A673 (cell line): ENCODE results near the gene ADORA2A. TPM values are rescaled to one million over a fixed set of nuclear protein-coding genes. Genes with fewer than 3 reads are reported as not detected.

Experiments used
- BruUV-seq: library from RNA; stranded (reverse); fragments of 400-500 nt; replicated peaks from 2 replicates; lab custom pipeline; 2021; lab: Mats Ljungman, UMichigan
- CTCF ChIA-PET: fragments of 300-600 bp; sonication (Branson Sonifier 250); formaldehyde crosslinking; loops from one replicate; lab custom pipeline; 2022; ENCODE audit warnings: antibody characterized with exemption; lab: Charles Lee
- POLR2A ChIA-PET: fragments of 300-600 bp; sonication (Branson Sonifier 250); formaldehyde crosslinking; loops from one replicate; lab custom pipeline; 2022; ENCODE audit warnings: antibody characterized with exemption; ENCODE audit not compliant: low non-redundant PET; lab: Charles Lee
- DNase-seq: peaks from one replicate; pipeline ENCODE4 v3.0.0-alpha.2; 2015; ENCODE audit warnings: low spot score
- H3K27ac ChIP-seq: fragments of 200-600 bp; sonication (generic); 2 replicates; pipeline ENCODE4 v1.5.1; 2016; ENCODE audit warnings: mixed run types, low read depth, mild to moderate bottlenecking, mixed read lengths, antibody characterized with exemption, low read length; ENCODE audit not compliant: poor library complexity, severe bottlenecking
- H3K27me3 ChIP-seq: fragments of 200-600 bp; sonication (generic); replicated peaks from 2 replicates; pipeline ENCODE4 v1.6.1; 2017; ENCODE audit warnings: mixed run types, low read depth, mild to moderate bottlenecking, mixed read lengths, antibody characterized with exemption, low read length; ENCODE audit not compliant: insufficient read depth, poor library complexity
- H3K36me3 ChIP-seq: fragments of 200-600 bp; sonication (generic); 2 replicates; pipeline ENCODE4 v1.6.1; 2016; ENCODE audit warnings: mixed run types, mild to moderate bottlenecking, mixed read lengths, antibody characterized with exemption, low read length; ENCODE audit not compliant: insufficient read depth, poor library complexity, severe bottlenecking
- H3K4me1 ChIP-seq: fragments of 200-600 bp; sonication (generic); 2 replicates; pipeline ENCODE4 v1.6.1; 2017; ENCODE audit warnings: mixed run types, mild to moderate bottlenecking, mixed read lengths, antibody characterized with exemption, low read length; ENCODE audit not compliant: insufficient read depth, poor library complexity, severe bottlenecking
- H3K4me3 ChIP-seq: fragments of 200-600 bp; sonication (generic); 2 replicates; pipeline ENCODE4 v1.5.1; 2016; ENCODE audit warnings: low read depth, mixed run types, mild to moderate bottlenecking, mixed read lengths, low read length; ENCODE audit not compliant: poor library complexity, severe bottlenecking
- H3K9me3 ChIP-seq: fragments of 200-600 bp; sonication (generic); 2 replicates; pipeline ENCODE4 v1.6.1; 2016; ENCODE audit warnings: mixed run types, low read depth, mild to moderate bottlenecking, mixed read lengths, antibody characterized with exemption, low read length; ENCODE audit not compliant: poor library complexity, severe bottlenecking
- CTCF ChIP-seq: fragments of 300-800, 200-600 bp; sonication (generic); conservative IDR thresholded peaks from 2 replicates; pipeline ENCODE4 v1.5.1; 2017; ENCODE audit warnings: low read depth, mild to moderate bottlenecking, antibody characterized with exemption, low read length, moderate library complexity, mixed read lengths
- EZH2 ChIP-seq: fragments of 200-600 bp; sonication (generic); IDR thresholded peaks from 2 replicates; pipeline ENCODE4 v1.6.1; 2017; ENCODE audit warnings: borderline replicate concordance, low read depth, mild to moderate bottlenecking, mixed read lengths, antibody characterized with exemption, low read length; ENCODE audit not compliant: poor library complexity, severe bottlenecking
- intact Hi-C: fragments of 100-400 bp; cut with micrococcal nuclease; formaldehyde crosslinking; loops from one replicate; pipeline ENCODE4 v1.10.0; 2022; ENCODE audit not compliant: unreplicated experiment
- total RNA-seq: library from RNA; stranded (reverse); gene quantifications from 2 replicates; pipeline ENCODE4 v1.2.3, GENCODE V29; 2021

Gene ADORA2A
- total RNA-seq, 1 experiment from 2014 or later, result 9.6 TPM

DNA sequence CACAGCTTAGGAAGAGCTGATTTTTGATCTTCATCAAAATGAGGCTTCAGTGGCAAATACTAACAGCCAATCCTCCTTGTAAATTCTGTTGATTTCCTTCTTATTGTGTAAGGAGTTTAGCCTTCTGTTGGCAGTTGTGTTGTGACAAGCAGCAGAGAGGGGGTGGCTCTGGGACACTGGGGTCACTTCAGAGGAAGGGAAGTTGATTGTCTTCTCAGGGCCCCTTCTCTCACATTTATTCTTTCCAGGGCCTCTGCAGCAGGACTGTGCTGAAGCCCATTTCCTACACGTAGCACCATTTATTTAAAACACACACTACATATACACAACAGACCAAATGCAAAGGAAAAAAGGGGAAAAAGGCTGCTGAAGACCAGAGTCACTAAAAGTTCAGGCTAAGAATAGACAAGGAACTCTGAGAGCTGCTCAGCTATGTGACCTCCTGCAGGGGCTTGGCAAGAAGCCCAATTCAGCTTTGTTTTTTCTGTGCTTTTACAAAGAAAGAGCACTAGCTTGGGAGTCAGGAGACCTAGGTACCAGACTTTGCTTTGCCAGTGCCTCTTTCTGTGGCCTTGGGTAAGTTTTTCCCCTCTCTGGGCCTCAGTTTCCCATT, 39.4 kb downstream of the ADORA2A start:
- POLR2A ChIA-PET, result no interaction called here
- Histone ChIP-seq H3K4me3 (no peak overlapping the region), H3K36me3 (no peaks in the 10 kb centered on the region), H3K9me3 (no peaks in the 10 kb centered on the region), H3K27me3 (no peaks in the 10 kb centered on the region), H3K27ac (peak overlapping the region; percentile 34), H3K4me1 (peaks cover 12% of the 10 kb centered on the region)
- BruUV-seq, result no TSS peak
- CTCF ChIA-PET, result interaction anchor here (0.5 to 0.7 kb wide), 2 partner anchors 14 to 56 kb away, joined by 3 to 6 read pairs; no protein-coding TSS in a partner anchor
- no peak for TF ChIP-seq EZH2
- TF ChIP-seq CTCF, result no peak
- peak; percentile 86 for DNase-seq
- intact Hi-C loops, result no loop called here

DNA sequence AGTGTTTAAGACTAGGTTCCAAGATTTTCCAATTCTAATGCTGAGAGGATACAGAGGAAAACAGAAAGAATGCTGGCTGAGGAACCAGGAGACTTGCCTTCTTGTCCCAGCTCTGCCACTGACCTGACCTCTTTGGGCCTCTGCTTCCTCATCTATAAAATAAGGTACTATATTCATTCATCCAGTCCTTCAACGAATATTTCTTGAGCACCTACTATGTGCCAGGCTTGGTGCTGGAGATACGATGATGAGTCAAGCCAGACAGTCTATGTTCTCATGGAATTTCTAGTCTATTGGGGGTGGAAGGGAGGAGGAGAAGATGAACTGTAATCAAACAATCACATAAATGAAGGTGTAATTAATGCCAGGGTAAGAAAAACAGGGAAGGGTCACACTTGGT, 39.9 kb downstream of the ADORA2A start:
- H3K4me1 ChIP-seq, result peaks cover 12% of the 10 kb centered on the region
- POLR2A ChIA-PET, result no interaction called here
- no peaks in the 10 kb centered on the region for H3K27me3 ChIP-seq
- intact Hi-C loops, result no loop called here
- BruUV-seq, result no TSS peak
- H3K36me3 ChIP-seq, result no peaks in the 10 kb centered on the region
- peak overlapping the region; percentile 34 for H3K27ac ChIP-seq
- CTCF ChIA-PET, result interaction anchor here (0.5 to 0.7 kb wide), 2 partner anchors 14 to 56 kb away, joined by 3 to 6 read pairs; no protein-coding TSS in a partner anchor
- H3K9me3 ChIP-seq, result no peaks in the 10 kb centered on the region
- no peak overlapping the region for H3K4me3 ChIP-seq
- no peak for TF ChIP-seq CTCF
- no peak for TF ChIP-seq EZH2
- DNase-seq, result no peak

DNA sequence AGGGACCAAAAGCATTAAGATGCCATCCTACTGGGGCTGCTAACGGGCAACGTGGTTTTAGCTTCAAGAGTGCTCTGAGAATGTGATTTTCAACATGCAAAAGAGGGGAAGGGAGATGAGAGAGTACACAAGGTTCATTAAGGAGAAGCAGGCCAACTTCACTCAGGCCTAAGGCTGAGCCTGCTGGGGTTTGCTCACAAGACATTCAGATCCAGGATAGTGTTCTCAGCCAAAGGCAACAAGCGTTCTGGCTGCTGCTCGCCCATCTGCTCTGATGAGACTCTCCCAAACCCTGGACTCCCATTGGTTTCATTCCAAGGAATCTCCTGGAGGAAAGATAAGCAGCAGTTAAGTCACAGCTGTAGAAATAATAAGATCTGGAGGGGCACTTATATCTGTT, 44.2 kb downstream of the ADORA2A start:
- TF ChIP-seq CTCF, result no peak
- TF ChIP-seq EZH2, result no peak
- Histone ChIP-seq H3K27ac (no peak overlapping the region), H3K27me3 (no peaks in the 10 kb centered on the region), H3K4me1 (peaks cover 8% of the 10 kb centered on the region), H3K36me3 (no peaks in the 10 kb centered on the region), H3K4me3 (no peak overlapping the region), H3K9me3 (no peaks in the 10 kb centered on the region)
- intact Hi-C loops, result no loop called here
- DNase-seq, result no peak
- ChIA-PET CTCF (no interaction called here), POLR2A (no interaction called here)
- no TSS peak for BruUV-seq
